ENCODE results near the gene STX5. TPM values are rescaled to one million over a fixed set of nuclear protein-coding genes. Genes with fewer than 3 reads are reported as not detected.

The STX5 gene
- total RNA-seq, 1 experiment from 2014 or later: 22.7 TPM

GRCh38 chr11:62816557-62816956 is 15.3 kb downstream of the STX5 start:
- Histone ChIP-seq H3K36me3 (peaks cover 16% of the 10 kb centered on the region), H3K27me3 (no peaks in the 10 kb centered on the region), H3K27ac (no peak overlapping the region), H3K4me1 (no peaks in the 10 kb centered on the region), H3K9me3 (replicated peaks) (no peaks in the 10 kb centered on the region), H3K4me3 (no peak overlapping the region)
- no peak for DNase-seq

GRCh38 chr11:62811659-62812058 is 20.2 kb downstream of the STX5 start:
- Histone ChIP-seq H3K27me3 (no peaks in the 10 kb centered on the region), H3K4me1 (no peaks in the 10 kb centered on the region), H3K9me3 (replicated peaks) (no peaks in the 10 kb centered on the region), H3K27ac (no peak overlapping the region), H3K4me3 (no peak overlapping the region), H3K36me3 (no peaks in the 10 kb centered on the region; the same call in 1 of the 2 replicates)
- DNase-seq: no peak

- Histone ChIP-seq H3K4me1 (no peaks in the 10 kb centered on the region), H3K27ac (no peak overlapping the region), H3K9me3 (replicated peaks) (no peaks in the 10 kb centered on the region), H3K27me3 (no peaks in the 10 kb centered on the region), H3K36me3 (no peaks in the 10 kb centered on the region; the same call in 1 of the 2 replicates), H3K4me3 (no peak overlapping the region)
- DNase-seq: no peak
These were observed 21.1 kb downstream of the STX5 start for GRCh38 chr11:62810748-62811147.

- no peak overlapping the region for H3K27ac ChIP-seq
These were observed 25.2 kb downstream of the STX5 start for GRCh38 chr11:62806611-62807121.

GRCh38 chr11:62805961-62806441 is 25.9 kb downstream of the STX5 start:
- Histone ChIP-seq H3K27ac (no peak overlapping the region), H3K4me1 (peaks cover 6% of the 10 kb centered on the region; the same call in 1 of the 2 replicates), H3K36me3 (peaks cover 22% of the 10 kb centered on the region), H3K4me3 (peak overlapping the region; percentile 74), H3K9me3 (replicated peaks) (no peaks in the 10 kb centered on the region), H3K27me3 (no peaks in the 10 kb centered on the region)
- no peak for DNase-seq

More at GRCh38 chr11:62806611-62807121, 25.2 kb downstream of the STX5 start:
- DNase-seq: no peak
- no peak overlapping the region for H3K4me3 ChIP-seq
- peaks cover 6% of the 10 kb centered on the region; the same call in 1 of the 2 replicates for H3K4me1 ChIP-seq
- no peaks in the 10 kb centered on the region for H3K9me3 ChIP-seq (replicated peaks)
- peaks cover 16% of the 10 kb centered on the region for H3K36me3 ChIP-seq
- H3K27me3 ChIP-seq: no peaks in the 10 kb centered on the region

- Histone ChIP-seq H3K27me3 (no peaks in the 10 kb centered on the region), H3K36me3 (peaks cover 27% of the 10 kb centered on the region), H3K4me1 (peaks cover 6% of the 10 kb centered on the region; the same call in 1 of the 2 replicates), H3K9me3 (replicated peaks) (no peaks in the 10 kb centered on the region), H3K4me3 (peak within 1 kb of the TSS; percentile 74), H3K27ac (peak within 1 kb of the TSS; percentile 4; the same call in 1 of the 2 replicates)
- peak; percentile 91 to 95 for DNase-seq
These were observed 26.6 kb downstream of the STX5 start, which contains the start of gene NXF1 for GRCh38 chr11:62805076-62805892. TSS of gene NXF1 (minus strand) at chr11:62805440. CDS start at chr11:62805356, 84 bp downstream.

GRCh38 chr11:62804310-62805075 is 27.4 kb downstream of the STX5 start:
- peak in 1 of 2 experiments; percentile 33 for DNase-seq
- H3K36me3 ChIP-seq: peaks cover 33% of the 10 kb centered on the region
- peak overlapping the region; percentile 74 for H3K4me3 ChIP-seq

GRCh38 chr11:62801071-62801470 is 30.8 kb downstream of the STX5 start:
- no peaks in the 10 kb centered on the region for H3K9me3 ChIP-seq (replicated peaks)
- no peak overlapping the region for H3K27ac ChIP-seq
- H3K4me3 ChIP-seq: no peak overlapping the region
- DNase-seq: no peak
- peaks cover 57% of the 10 kb centered on the region for H3K36me3 ChIP-seq
- H3K4me1 ChIP-seq: peaks cover 6% of the 10 kb centered on the region; the same call in 1 of the 2 replicates
- H3K27me3 ChIP-seq: no peaks in the 10 kb centered on the region

More at GRCh38 chr11:62804310-62805075, 27.4 kb downstream of the STX5 start:
- Histone ChIP-seq H3K27ac (peak overlapping the region; percentile 4; the same call in 1 of the 2 replicates), H3K27me3 (no peaks in the 10 kb centered on the region), H3K4me1 (peaks cover 6% of the 10 kb centered on the region; the same call in 1 of the 2 replicates), H3K9me3 (replicated peaks) (no peaks in the 10 kb centered on the region)

GRCh38 chr11:62799486-62799885 is 32.4 kb downstream of the STX5 start:
- DNase-seq: no peak
- peaks cover 72% of the 10 kb centered on the region for H3K36me3 ChIP-seq
- H3K9me3 ChIP-seq (replicated peaks): no peaks in the 10 kb centered on the region
- peaks cover 6% of the 10 kb centered on the region; the same call in 1 of the 2 replicates for H3K4me1 ChIP-seq
- no peak overlapping the region for H3K4me3 ChIP-seq
- no peak overlapping the region for H3K27ac ChIP-seq
- H3K27me3 ChIP-seq: no peaks in the 10 kb centered on the region

- peaks cover 67% of the 10 kb centered on the region for H3K36me3 ChIP-seq
These were observed 35.6 kb downstream of the STX5 start for GRCh38 chr11:62796281-62796680.

GRCh38 chr11:62794201-62794775 is 37.6 kb downstream of the STX5 start:
- H3K27me3 ChIP-seq: no peaks in the 10 kb centered on the region
- no peak overlapping the region for H3K27ac ChIP-seq
- no peaks in the 10 kb centered on the region for H3K9me3 ChIP-seq (replicated peaks)
- peaks cover 55% of the 10 kb centered on the region for H3K36me3 ChIP-seq
- DNase-seq: no peak
- H3K4me3 ChIP-seq: no peak overlapping the region
- no peaks in the 10 kb centered on the region for H3K4me1 ChIP-seq

More at GRCh38 chr11:62796281-62796680, 35.6 kb downstream of the STX5 start:
- no peak overlapping the region for H3K4me3 ChIP-seq
- H3K9me3 ChIP-seq (replicated peaks): no peaks in the 10 kb centered on the region
- no peaks in the 10 kb centered on the region for H3K4me1 ChIP-seq
- H3K27me3 ChIP-seq: no peaks in the 10 kb centered on the region
- H3K27ac ChIP-seq: no peak overlapping the region
- no peak for DNase-seq

- no peaks in the 10 kb centered on the region for H3K4me1 ChIP-seq
- no peaks in the 10 kb centered on the region for H3K9me3 ChIP-seq (replicated peaks)
- peak overlapping the region; percentile 68 for H3K4me3 ChIP-seq
- H3K27me3 ChIP-seq: no peaks in the 10 kb centered on the region
- H3K36me3 ChIP-seq: peaks cover 39% of the 10 kb centered on the region
- no peak overlapping the region; the same call in 1 of the 2 replicates for H3K27ac ChIP-seq
- peak in 1 of 2 experiments; percentile 23 for DNase-seq
These were observed 39.7 kb downstream of the STX5 start for GRCh38 chr11:62792202-62792575.

GRCh38 chr11:62791501-62792201 is 40.2 kb downstream of the STX5 start, which contains the start of gene TMEM223:
TSS of gene TMEM223 (minus strand) at chr11:62792006. CDS start at chr11:62791994, 12 bp downstream.
- Histone ChIP-seq H3K4me1 (no peaks in the 10 kb centered on the region), H3K9me3 (replicated peaks) (no peaks in the 10 kb centered on the region), H3K27me3 (no peaks in the 10 kb centered on the region), H3K4me3 (peak within 1 kb of the TSS; percentile 68), H3K27ac (peak within 1 kb of the TSS; percentile 25; the same call in 1 of the 2 replicates), H3K36me3 (peaks cover 36% of the 10 kb centered on the region)
- DNase-seq: peak; percentile 82 to 83
